ENCODE data around the gene BAZ1A. TPM values are rescaled to one million over a fixed set of nuclear protein-coding genes. Genes with fewer than 3 reads are reported as not detected.
A peak's percentile ranks its signal among the peaks of the same experiment; 100 is the strongest.

Gene BAZ1A
- total RNA-seq, 2 experiments from 2014 or later, result 50.8 to 57.0 TPM

- CTCF ChIA-PET, result no interaction called here
- Mint-ChIP-seq H3K36me3 (ENCODE audit: low read depth) (peaks cover 29% of the 10 kb centered on the region), H3K27ac (no peak overlapping the region), H3K4me3 (no peak overlapping the region), H3K9me3 (no peaks in the 10 kb centered on the region), H3K27me3 (ENCODE audit: low read depth) (no peaks in the 10 kb centered on the region), H3K4me1 (ENCODE audit: low read depth) (peaks cover 27% of the 10 kb centered on the region)
- no peak for DNase-seq
- intact Hi-C loops (cut with micrococcal nuclease), result no loop called here
These were observed 29.3 kb downstream of the BAZ1A start for GRCh38 chr14:34845869-34846268.

GRCh38 chr14:34843011-34843554 is 32.1 kb downstream of the BAZ1A start:
- H3K36me3 Mint-ChIP-seq (ENCODE audit: low read depth), result peaks cover 31% of the 10 kb centered on the region
- no peaks in the 10 kb centered on the region for H3K9me3 Mint-ChIP-seq
- no peaks in the 10 kb centered on the region for H3K27me3 Mint-ChIP-seq (ENCODE audit: low read depth)
- H3K4me1 Mint-ChIP-seq (ENCODE audit: low read depth), result peaks cover 30% of the 10 kb centered on the region
- peak overlapping the region; percentile 89 for H3K27ac Mint-ChIP-seq
- CTCF ChIA-PET, result interaction anchor here (0.6 kb wide), 1 partner anchor 211 kb away, joined by 4 read pairs; no protein-coding TSS in a partner anchor
- H3K4me3 Mint-ChIP-seq, result no peak overlapping the region
- peak; percentile 59 for DNase-seq
- intact Hi-C loops (cut with micrococcal nuclease), result loop anchor here (1.0 to 5.0 kb wide), 9 partner anchors 30 to 573 kb away; partner anchors contain the start of genes CFL2, PRORP, PSMA6 and SRP54

GRCh38 chr14:34837801-34838322 is 37.3 kb downstream of the BAZ1A start:
- H3K4me1 Mint-ChIP-seq (ENCODE audit: low read depth), result peaks cover 40% of the 10 kb centered on the region

GRCh38 chr14:34835312-34835711 is 39.8 kb downstream of the BAZ1A start:
- Mint-ChIP-seq H3K27ac (no peak overlapping the region), H3K4me1 (ENCODE audit: low read depth) (peaks cover 46% of the 10 kb centered on the region), H3K27me3 (ENCODE audit: low read depth) (no peaks in the 10 kb centered on the region), H3K4me3 (no peak overlapping the region), H3K36me3 (ENCODE audit: low read depth) (peaks cover 19% of the 10 kb centered on the region), H3K9me3 (no peaks in the 10 kb centered on the region)
- intact Hi-C loops (cut with micrococcal nuclease), result no loop called here
- CTCF ChIA-PET, result no interaction called here
- DNase-seq, result no peak

More at GRCh38 chr14:34837801-34838322, 37.3 kb downstream of the BAZ1A start:
- Mint-ChIP-seq H3K9me3 (no peaks in the 10 kb centered on the region), H3K27me3 (ENCODE audit: low read depth) (no peaks in the 10 kb centered on the region), H3K4me3 (no peak overlapping the region), H3K27ac (no peak overlapping the region), H3K36me3 (ENCODE audit: low read depth) (peaks cover 24% of the 10 kb centered on the region)
- no peak for DNase-seq
- intact Hi-C loops (cut with micrococcal nuclease), result no loop called here
- CTCF ChIA-PET, result no interaction called here

- CTCF ChIA-PET, result interaction anchor here (0.7 to 0.8 kb wide), 2 partner anchors 111 to 170 kb away, joined by 4 read pairs; no protein-coding TSS in a partner anchor
- H3K27ac Mint-ChIP-seq, result peak overlapping the region; percentile 4
- no peak for DNase-seq
- peaks cover 22% of the 10 kb centered on the region for H3K36me3 Mint-ChIP-seq (ENCODE audit: low read depth)
- no peaks in the 10 kb centered on the region for H3K9me3 Mint-ChIP-seq
- H3K27me3 Mint-ChIP-seq (ENCODE audit: low read depth), result no peaks in the 10 kb centered on the region
- intact Hi-C loops (cut with micrococcal nuclease), result loop anchor here (1.0 kb wide), 1 partner anchor 39 kb away; no protein-coding TSS in a partner anchor
- H3K4me3 Mint-ChIP-seq, result no peak overlapping the region
- peaks cover 48% of the 10 kb centered on the region for H3K4me1 Mint-ChIP-seq (ENCODE audit: low read depth)
These were observed 41.3 kb downstream of the BAZ1A start for GRCh38 chr14:34833549-34834523.

GRCh38 chr14:34826661-34827060 is 48.5 kb downstream of the BAZ1A start:
- H3K4me3 Mint-ChIP-seq, result no peak overlapping the region
- H3K27me3 Mint-ChIP-seq (ENCODE audit: low read depth), result no peaks in the 10 kb centered on the region
- peaks cover 43% of the 10 kb centered on the region for H3K36me3 Mint-ChIP-seq (ENCODE audit: low read depth)
- DNase-seq, result no peak
- no peaks in the 10 kb centered on the region for H3K9me3 Mint-ChIP-seq
- CTCF ChIA-PET, result no interaction called here
- H3K4me1 Mint-ChIP-seq (ENCODE audit: low read depth), result peaks cover 31% of the 10 kb centered on the region
- intact Hi-C loops (cut with micrococcal nuclease), result no loop called here
- H3K27ac Mint-ChIP-seq, result no peak overlapping the region

GRCh38 chr14:34824826-34825225 is 50.3 kb downstream of the BAZ1A start:
- Mint-ChIP-seq H3K36me3 (ENCODE audit: low read depth) (peaks cover 53% of the 10 kb centered on the region), H3K27me3 (ENCODE audit: low read depth) (no peaks in the 10 kb centered on the region), H3K9me3 (no peaks in the 10 kb centered on the region), H3K4me1 (ENCODE audit: low read depth) (peaks cover 26% of the 10 kb centered on the region), H3K4me3 (no peak overlapping the region), H3K27ac (no peak overlapping the region)
- DNase-seq, result no peak
- CTCF ChIA-PET, result no interaction called here
- intact Hi-C loops (cut with micrococcal nuclease), result no loop called here

- intact Hi-C loops (cut with micrococcal nuclease), result no loop called here
- no peak for DNase-seq
- Mint-ChIP-seq H3K36me3 (ENCODE audit: low read depth) (peaks cover 50% of the 10 kb centered on the region), H3K4me1 (ENCODE audit: low read depth) (peaks cover 21% of the 10 kb centered on the region), H3K4me3 (no peak overlapping the region), H3K9me3 (no peaks in the 10 kb centered on the region), H3K27ac (no peak overlapping the region), H3K27me3 (ENCODE audit: low read depth) (no peaks in the 10 kb centered on the region)
- CTCF ChIA-PET, result no interaction called here
These were observed 50.9 kb downstream of the BAZ1A start for GRCh38 chr14:34824256-34824655.

GRCh38 chr14:34817768-34818167 is 57.4 kb downstream of the BAZ1A start:
- no peaks in the 10 kb centered on the region for H3K27me3 Mint-ChIP-seq (ENCODE audit: low read depth)
- H3K4me1 Mint-ChIP-seq (ENCODE audit: low read depth), result peaks cover 2% of the 10 kb centered on the region
- no peaks in the 10 kb centered on the region for H3K9me3 Mint-ChIP-seq
- H3K36me3 Mint-ChIP-seq (ENCODE audit: low read depth), result peaks cover 30% of the 10 kb centered on the region
- CTCF ChIA-PET, result no interaction called here
- H3K27ac Mint-ChIP-seq, result no peak overlapping the region
- H3K4me3 Mint-ChIP-seq, result no peak overlapping the region
- intact Hi-C loops (cut with micrococcal nuclease), result no loop called here
- DNase-seq, result no peak

- Mint-ChIP-seq H3K4me1 (ENCODE audit: low read depth) (peaks cover 16% of the 10 kb centered on the region), H3K9me3 (peaks cover 8% of the 10 kb centered on the region), H3K27me3 (ENCODE audit: low read depth) (no peaks in the 10 kb centered on the region), H3K27ac (no peak overlapping the region), H3K36me3 (ENCODE audit: low read depth) (peaks cover 29% of the 10 kb centered on the region), H3K4me3 (no peak overlapping the region)
- intact Hi-C loops (cut with micrococcal nuclease), result loop anchor here (2.0 kb wide), 1 partner anchor 63 kb away; no protein-coding TSS in a partner anchor
- no peak for DNase-seq
- CTCF ChIA-PET, result interaction anchor here (0.6 kb wide), 1 partner anchor 565 kb away, joined by 3 read pairs; no protein-coding TSS in a partner anchor
These were observed 65.1 kb downstream of the BAZ1A start for GRCh38 chr14:34810028-34810427.

GRCh38 chr14:34806257-34806656 is 68.9 kb downstream of the BAZ1A start:
- Mint-ChIP-seq H3K36me3 (ENCODE audit: low read depth) (peaks cover 47% of the 10 kb centered on the region), H3K4me1 (ENCODE audit: low read depth) (peaks cover 6% of the 10 kb centered on the region), H3K27me3 (ENCODE audit: low read depth) (no peaks in the 10 kb centered on the region), H3K4me3 (no peak overlapping the region), H3K27ac (no peak overlapping the region), H3K9me3 (peaks cover 12% of the 10 kb centered on the region)
- CTCF ChIA-PET, result interaction anchor here (0.7 kb wide), 1 partner anchor 8 kb away, joined by 4 read pairs; no protein-coding TSS in a partner anchor
- intact Hi-C loops (cut with micrococcal nuclease), result no loop called here
- DNase-seq, result no peak

- CTCF ChIA-PET, result no interaction called here
- Mint-ChIP-seq H3K4me1 (ENCODE audit: low read depth) (peaks cover 4% of the 10 kb centered on the region), H3K4me3 (no peak overlapping the region), H3K36me3 (ENCODE audit: low read depth) (peaks cover 59% of the 10 kb centered on the region), H3K9me3 (peaks cover 12% of the 10 kb centered on the region), H3K27ac (no peak overlapping the region), H3K27me3 (ENCODE audit: low read depth) (no peaks in the 10 kb centered on the region)
- peak; percentile 9 for DNase-seq
- intact Hi-C loops (cut with micrococcal nuclease), result no loop called here
These were observed 70.2 kb downstream of the BAZ1A start for GRCh38 chr14:34804933-34805332.
